Measurements from ENCODE around the gene PIK3R6. TPM values are rescaled to one million over a fixed set of nuclear protein-coding genes. Genes with fewer than 3 reads are reported as not detected.

Gene PIK3R6
- total and polyA plus RNA-seq, 2 experiments from 2014 or later, result 0.11 to 0.24 TPM

DNA sequence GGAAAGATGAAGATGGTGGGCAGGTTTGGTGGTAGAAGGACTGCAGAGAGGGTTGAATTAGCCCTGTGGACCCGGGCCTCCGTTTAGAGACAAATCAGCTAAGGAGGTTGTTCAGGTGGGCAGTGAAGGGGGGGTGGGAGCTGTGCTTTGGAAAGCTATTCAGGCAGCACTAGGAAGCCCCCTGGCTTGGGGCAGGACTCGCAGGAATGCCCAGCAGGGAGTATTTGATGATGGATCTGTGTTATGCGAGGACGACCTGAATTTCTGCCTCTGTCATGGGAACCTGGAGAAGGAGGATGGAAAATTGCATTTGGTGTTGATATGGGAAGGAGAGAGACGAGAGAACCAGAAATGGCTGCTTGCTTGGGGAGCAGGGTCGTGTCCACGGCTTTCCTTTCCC is 112.6 kb downstream of the PIK3R6 start:
- peaks cover 11% of the 10 kb centered on the region for H3K4me1 Mint-ChIP-seq

More for the DNA sequence above, 112.6 kb downstream of the PIK3R6 start:
- Mint-ChIP-seq H3K36me3 (ENCODE audit: low read depth) (peaks cover 4% of the 10 kb centered on the region; the same call in 1 of the 3 replicates), H3K27ac (no peak overlapping the region), H3K27me3 (ENCODE audit: insufficient read depth, low read depth, poor library complexity) (peaks cover 2% of the 10 kb centered on the region), H3K9me3 (no peaks in the 10 kb centered on the region; the same call in 1 of the 3 replicates), H3K4me3 (no peak overlapping the region)
- Histone ChIP-seq H3K4me1 (ENCODE audit: insufficient read depth) (no peaks in the 10 kb centered on the region; the same call in 1 of the 2 replicates), H4K20me1 (replicated peaks; ENCODE audit: insufficient read depth) (no peaks in the 10 kb centered on the region), H2AFZ (no peak overlapping the region), H3K27me3 (ENCODE audit: insufficient read depth) (no peaks in the 10 kb centered on the region), H3K4me3 (no peak overlapping the region), H3F3A (replicated peaks; ENCODE audit: low read depth) (no peaks in the 10 kb centered on the region), H3K36me3 (ENCODE audit: insufficient read depth) (no peaks in the 10 kb centered on the region), H3K9me2 (ENCODE audit: insufficient read depth) (no peaks in the 10 kb centered on the region), H3K4me2 (no peak overlapping the region), H3K27ac (ENCODE audit: low read depth) (no peak overlapping the region), H3K79me2 (replicated peaks; ENCODE audit: insufficient read depth) (no peaks in the 10 kb centered on the region)
- DNase-seq (ENCODE audit: low spot score), result no peak
- TF ChIP-seq, protein P1, sequence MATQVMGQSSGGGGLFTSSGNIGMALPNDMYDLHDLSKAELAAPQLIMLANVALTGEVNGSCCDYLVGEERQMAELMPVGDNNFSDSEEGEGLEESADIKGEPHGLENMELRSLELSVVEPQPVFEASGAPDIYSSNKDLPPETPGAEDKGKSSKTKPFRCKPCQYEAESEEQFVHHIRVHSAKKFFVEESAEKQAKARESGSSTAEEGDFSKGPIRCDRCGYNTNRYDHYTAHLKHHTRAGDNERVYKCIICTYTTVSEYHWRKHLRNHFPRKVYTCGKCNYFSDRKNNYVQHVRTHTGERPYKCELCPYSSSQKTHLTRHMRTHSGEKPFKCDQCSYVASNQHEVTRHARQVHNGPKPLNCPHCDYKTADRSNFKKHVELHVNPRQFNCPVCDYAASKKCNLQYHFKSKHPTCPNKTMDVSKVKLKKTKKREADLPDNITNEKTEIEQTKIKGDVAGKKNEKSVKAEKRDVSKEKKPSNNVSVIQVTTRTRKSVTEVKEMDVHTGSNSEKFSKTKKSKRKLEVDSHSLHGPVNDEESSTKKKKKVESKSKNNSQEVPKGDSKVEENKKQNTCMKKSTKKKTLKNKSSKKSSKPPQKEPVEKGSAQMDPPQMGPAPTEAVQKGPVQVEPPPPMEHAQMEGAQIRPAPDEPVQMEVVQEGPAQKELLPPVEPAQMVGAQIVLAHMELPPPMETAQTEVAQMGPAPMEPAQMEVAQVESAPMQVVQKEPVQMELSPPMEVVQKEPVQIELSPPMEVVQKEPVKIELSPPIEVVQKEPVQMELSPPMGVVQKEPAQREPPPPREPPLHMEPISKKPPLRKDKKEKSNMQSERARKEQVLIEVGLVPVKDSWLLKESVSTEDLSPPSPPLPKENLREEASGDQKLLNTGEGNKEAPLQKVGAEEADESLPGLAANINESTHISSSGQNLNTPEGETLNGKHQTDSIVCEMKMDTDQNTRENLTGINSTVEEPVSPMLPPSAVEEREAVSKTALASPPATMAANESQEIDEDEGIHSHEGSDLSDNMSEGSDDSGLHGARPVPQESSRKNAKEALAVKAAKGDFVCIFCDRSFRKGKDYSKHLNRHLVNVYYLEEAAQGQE (IDR thresholded peaks at IDR 0.05; ENCODE audit: unreplicated experiment), result no peak
- TF ChIP-seq JUNB (IDR thresholded peaks at IDR 0.05; ENCODE audit: unreplicated experiment) (no peak), STAT1 (IDR thresholded peaks at IDR 0.05; ENCODE audit: unreplicated experiment) (no peak), EZH2phosphoT487 (IDR thresholded peaks at IDR 0.05; ENCODE audit: unreplicated experiment) (no peak)
- TF ChIP-seq, protein P2, sequence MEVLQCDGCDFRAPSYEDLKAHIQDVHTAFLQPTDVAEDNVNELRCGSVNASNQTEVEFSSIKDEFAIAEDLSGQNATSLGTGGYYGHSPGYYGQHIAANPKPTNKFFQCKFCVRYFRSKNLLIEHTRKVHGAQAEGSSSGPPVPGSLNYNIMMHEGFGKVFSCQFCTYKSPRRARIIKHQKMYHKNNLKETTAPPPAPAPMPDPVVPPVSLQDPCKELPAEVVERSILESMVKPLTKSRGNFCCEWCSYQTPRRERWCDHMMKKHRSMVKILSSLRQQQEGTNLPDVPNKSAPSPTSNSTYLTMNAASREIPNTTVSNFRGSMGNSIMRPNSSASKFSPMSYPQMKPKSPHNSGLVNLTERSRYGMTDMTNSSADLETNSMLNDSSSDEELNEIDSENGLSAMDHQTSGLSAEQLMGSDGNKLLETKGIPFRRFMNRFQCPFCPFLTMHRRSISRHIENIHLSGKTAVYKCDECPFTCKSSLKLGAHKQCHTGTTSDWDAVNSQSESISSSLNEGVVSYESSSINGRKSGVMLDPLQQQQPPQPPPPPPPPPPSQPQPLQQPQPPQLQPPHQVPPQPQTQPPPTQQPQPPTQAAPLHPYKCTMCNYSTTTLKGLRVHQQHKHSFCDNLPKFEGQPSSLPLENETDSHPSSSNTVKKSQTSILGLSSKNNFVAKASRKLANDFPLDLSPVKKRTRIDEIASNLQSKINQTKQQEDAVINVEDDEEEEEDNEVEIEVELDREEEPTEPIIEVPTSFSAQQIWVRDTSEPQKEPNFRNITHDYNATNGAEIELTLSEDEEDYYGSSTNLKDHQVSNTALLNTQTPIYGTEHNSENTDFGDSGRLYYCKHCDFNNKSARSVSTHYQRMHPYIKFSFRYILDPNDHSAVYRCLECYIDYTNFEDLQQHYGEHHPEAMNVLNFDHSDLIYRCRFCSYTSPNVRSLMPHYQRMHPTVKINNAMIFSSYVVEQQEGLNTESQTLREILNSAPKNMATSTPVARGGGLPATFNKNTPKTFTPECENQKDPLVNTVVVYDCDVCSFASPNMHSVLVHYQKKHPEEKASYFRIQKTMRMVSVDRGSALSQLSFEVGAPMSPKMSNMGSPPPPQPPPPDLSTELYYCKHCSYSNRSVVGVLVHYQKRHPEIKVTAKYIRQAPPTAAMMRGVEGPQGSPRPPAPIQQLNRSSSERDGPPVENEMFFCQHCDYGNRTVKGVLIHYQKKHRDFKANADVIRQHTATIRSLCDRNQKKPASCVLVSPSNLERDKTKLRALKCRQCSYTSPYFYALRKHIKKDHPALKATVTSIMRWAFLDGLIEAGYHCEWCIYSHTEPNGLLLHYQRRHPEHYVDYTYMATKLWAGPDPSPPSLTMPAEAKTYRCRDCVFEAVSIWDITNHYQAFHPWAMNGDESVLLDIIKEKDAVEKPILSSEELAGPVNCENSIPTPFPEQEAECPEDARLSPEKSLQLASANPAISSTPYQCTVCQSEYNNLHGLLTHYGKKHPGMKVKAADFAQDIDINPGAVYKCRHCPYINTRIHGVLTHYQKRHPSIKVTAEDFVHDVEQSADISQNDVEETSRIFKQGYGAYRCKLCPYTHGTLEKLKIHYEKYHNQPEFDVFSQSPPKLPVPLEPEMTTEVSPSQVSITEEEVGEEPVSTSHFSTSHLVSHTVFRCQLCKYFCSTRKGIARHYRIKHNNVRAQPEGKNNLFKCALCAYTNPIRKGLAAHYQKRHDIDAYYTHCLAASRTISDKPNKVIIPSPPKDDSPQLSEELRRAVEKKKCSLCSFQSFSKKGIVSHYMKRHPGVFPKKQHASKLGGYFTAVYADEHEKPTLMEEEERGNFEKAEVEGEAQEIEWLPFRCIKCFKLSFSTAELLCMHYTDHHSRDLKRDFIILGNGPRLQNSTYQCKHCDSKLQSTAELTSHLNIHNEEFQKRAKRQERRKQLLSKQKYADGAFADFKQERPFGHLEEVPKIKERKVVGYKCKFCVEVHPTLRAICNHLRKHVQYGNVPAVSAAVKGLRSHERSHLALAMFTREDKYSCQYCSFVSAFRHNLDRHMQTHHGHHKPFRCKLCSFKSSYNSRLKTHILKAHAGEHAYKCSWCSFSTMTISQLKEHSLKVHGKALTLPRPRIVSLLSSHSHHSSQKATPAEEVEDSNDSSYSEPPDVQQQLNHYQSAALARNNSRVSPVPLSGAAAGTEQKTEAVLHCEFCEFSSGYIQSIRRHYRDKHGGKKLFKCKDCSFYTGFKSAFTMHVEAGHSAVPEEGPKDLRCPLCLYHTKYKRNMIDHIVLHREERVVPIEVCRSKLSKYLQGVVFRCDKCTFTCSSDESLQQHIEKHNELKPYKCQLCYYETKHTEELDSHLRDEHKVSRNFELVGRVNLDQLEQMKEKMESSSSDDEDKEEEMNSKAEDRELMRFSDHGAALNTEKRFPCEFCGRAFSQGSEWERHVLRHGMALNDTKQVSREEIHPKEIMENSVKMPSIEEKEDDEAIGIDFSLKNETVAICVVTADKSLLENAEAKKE (CRISPR knock-in tag; IDR thresholded peaks at IDR 0.05), result no peak
- TF ChIP-seq, protein P3, sequence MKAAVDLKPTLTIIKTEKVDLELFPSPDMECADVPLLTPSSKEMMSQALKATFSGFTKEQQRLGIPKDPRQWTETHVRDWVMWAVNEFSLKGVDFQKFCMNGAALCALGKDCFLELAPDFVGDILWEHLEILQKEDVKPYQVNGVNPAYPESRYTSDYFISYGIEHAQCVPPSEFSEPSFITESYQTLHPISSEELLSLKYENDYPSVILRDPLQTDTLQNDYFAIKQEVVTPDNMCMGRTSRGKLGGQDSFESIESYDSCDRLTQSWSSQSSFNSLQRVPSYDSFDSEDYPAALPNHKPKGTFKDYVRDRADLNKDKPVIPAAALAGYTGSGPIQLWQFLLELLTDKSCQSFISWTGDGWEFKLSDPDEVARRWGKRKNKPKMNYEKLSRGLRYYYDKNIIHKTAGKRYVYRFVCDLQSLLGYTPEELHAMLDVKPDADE (IDR thresholded peaks at IDR 0.05), result no peak
- no peak for ATAC-seq
